Endothelial cell of umbilical vein (primary cell): ENCODE results near the gene USH2A. TPM values are rescaled to one million over a fixed set of nuclear protein-coding genes. Genes with fewer than 3 reads are reported as not detected.

ENCODE experiments used
- BruUV-seq: library from RNA; stranded (reverse); fragments of 400-500 nt; replicated peaks from 2 replicates; lab custom pipeline; 2021; lab: Mats Ljungman, UMichigan
- CTCF ChIA-PET: fragments of 300-600, 350-600 bp; sonication (Branson Sonifier 250); formaldehyde crosslinking; loops from one replicate; lab custom pipeline; 2021; ENCODE audit warnings: antibody characterized with exemption, inconsistent platforms; lab: Charles Lee
- POLR2A ChIA-PET: fragments of 300-600, 350-600 bp; sonication (Branson Sonifier 250); formaldehyde crosslinking; loops from one replicate; lab custom pipeline; 2021; ENCODE audit warnings: antibody characterized with exemption, inconsistent platforms; lab: Charles Lee
- DNase-seq: peaks from one replicate; pipeline ENCODE4 v3.0.0-alpha.2; 2011; ENCODE audit warnings: low read depth, low spot score
- FAIRE-seq: peaks from 2 replicates; lab custom pipeline; 2011; peaks lifted over from hg19 to GRCh38; lab: Jason Lieb, UNC
- H2AFZ ChIP-seq: 2 replicates; pipeline ENCODE4 v1.6.0; 2012; ENCODE audit warnings: low read depth, low read length, control low read depth, inconsistent platforms
- H3K27ac ChIP-seq: 2 replicates; pipeline ENCODE4 v1.5.1; 2011; ENCODE audit warnings: low read depth, mild to moderate bottlenecking, control low read depth, low read length, moderate library complexity; ENCODE audit not compliant: insufficient read depth
- H3K27me3 ChIP-seq, 2 experiments: 2 replicates each; pipeline versions ENCODE4 v1.6.0 to v1.6.1; 2011; ENCODE audit warnings: low read length in 2 of 2, mixed read lengths in 1 of 2; ENCODE audit not compliant: control insufficient read depth in 2 of 2, insufficient read depth in 2 of 2
- H3K36me3 ChIP-seq, 2 experiments: 2 replicates in 1 of 2; 3 replicates in 1 of 2; pipeline ENCODE4 v1.5.1; 2011; ENCODE audit warnings: low read length in 2 of 2, mild to moderate bottlenecking in 1 of 2, moderate library complexity in 1 of 2; ENCODE audit not compliant: control insufficient read depth in 2 of 2, insufficient read depth in 2 of 2; ENCODE audit errors: extremely low read depth in 1 of 2
- H3K4me1 ChIP-seq: 3 replicates; pipeline ENCODE4 v1.5.1; 2011; ENCODE audit warnings: mild to moderate bottlenecking, low read length; ENCODE audit not compliant: control insufficient read depth, insufficient read depth; ENCODE audit errors: extremely low read depth
- H3K4me2 ChIP-seq: 2 replicates; pipeline ENCODE4 v1.6.1; 2011; ENCODE audit warnings: low read length, control low read depth, mixed read lengths; ENCODE audit not compliant: insufficient read depth
- H3K4me3 ChIP-seq, 3 experiments: fragments of 200-600 bp in 1 of 3; sonication (generic), shearing (Covaris generic) in 1 of 3; replicated peaks in 1 of 3; 2 replicates each; pipeline ENCODE4 v1.5.1; 2011 to 2016; ENCODE audit warnings: control low read depth in 3 of 3, low read length in 3 of 3, mild to moderate bottlenecking in 2 of 3, inconsistent platforms in 1 of 3, low read depth in 1 of 3, moderate library complexity in 1 of 3; ENCODE audit not compliant: insufficient read depth in 1 of 3
- H3K79me2 ChIP-seq: 2 replicates; pipeline ENCODE4 v1.6.0; 2012; ENCODE audit warnings: low read length, inconsistent platforms; ENCODE audit not compliant: control insufficient read depth, insufficient read depth
- H3K9ac ChIP-seq: replicated peaks from 2 replicates; pipeline ENCODE3; 2011; ENCODE audit warnings: low read length, control low read depth; ENCODE audit not compliant: insufficient read depth; ENCODE audit errors: extremely low read depth
- H3K9me1 ChIP-seq: replicated peaks from 3 replicates; pipeline ENCODE4 v1.6.0; 2011; ENCODE audit warnings: mild to moderate bottlenecking, low read length; ENCODE audit not compliant: control insufficient read depth, insufficient read depth; ENCODE audit errors: extremely low read depth
- H3K9me3 ChIP-seq: replicated peaks from 2 replicates; pipeline ENCODE4 v1.5.1; 2012; ENCODE audit warnings: low read length, inconsistent platforms; ENCODE audit not compliant: control insufficient read depth, insufficient read depth
- H4K20me1 ChIP-seq: replicated peaks from 2 replicates; pipeline ENCODE3; 2011; ENCODE audit warnings: mild to moderate bottlenecking, low read length; ENCODE audit not compliant: control insufficient read depth, insufficient read depth; ENCODE audit errors: extremely low read depth
- EZH2 ChIP-seq: IDR thresholded peaks from 2 replicates; pipeline ENCODE4 v1.6.1; 2012; ENCODE audit warnings: borderline replicate concordance, low read depth, mild to moderate bottlenecking, moderate library complexity, low read length, inconsistent platforms; ENCODE audit not compliant: severe bottlenecking
- FOS ChIP-seq: IDR thresholded peaks from 2 replicates; pipeline ENCODE4 v1.6.1; 2011; ENCODE audit warnings: mild to moderate bottlenecking, low read length, moderate library complexity, borderline replicate concordance; ENCODE audit not compliant: insufficient read depth
- GATA2 ChIP-seq: IDR thresholded peaks from 2 replicates; pipeline ENCODE4 v1.7.0; 2011; ENCODE audit warnings: low read depth, mild to moderate bottlenecking, moderate library complexity, mixed read lengths, low read length; ENCODE audit not compliant: insufficient read length, insufficient read depth
- JUN ChIP-seq: IDR thresholded peaks from 2 replicates; pipeline ENCODE4 v1.6.1; 2011; ENCODE audit warnings: borderline replicate concordance, low read depth; ENCODE audit not compliant: insufficient read length, insufficient read depth
- MYC ChIP-seq: IDR thresholded peaks from one replicate; pipeline ENCODE4 v1.6.1; 2011; ENCODE audit warnings: mild to moderate bottlenecking, low read depth, low read length
- POLR2A ChIP-seq: IDR thresholded peaks from 2 replicates; pipeline ENCODE4 v1.6.1; 2012; ENCODE audit warnings: low read depth, mild to moderate bottlenecking, control low read depth, low read length
- POLR2AphosphoS5 ChIP-seq: IDR thresholded peaks from 2 replicates; pipeline ENCODE4 v1.6.1; 2012; ENCODE audit warnings: low read depth, mild to moderate bottlenecking, control low read depth, low read length, moderate library complexity; ENCODE audit not compliant: insufficient read depth
- dilution Hi-C: fragments of 300-500 bp; cut with MboI; formaldehyde crosslinking; loops from one replicate; pipeline ENCODE4 v1.15.0; 2019; ENCODE audit warnings: low sequenced_read_pairs; ENCODE audit not compliant: extremely low pct_ligation_motif_present
- intact Hi-C: fragments of 100-400 bp; cut with micrococcal nuclease; formaldehyde crosslinking; loops from one replicate; pipeline ENCODE4 v1.10.0; 2022
- polyA plus RNA-seq, 4 experiments: library from polyadenylated mRNA; depleted of rRNA in 3 of 4; stranded (reverse) in 3 of 4; unstranded in 1 of 4; fragments of >200 nt; gene quantifications; 2 replicates each; pipeline versions ENCODE4 v1.2.1 to v1.2.3, GENCODE V29; 2011 to 2012; ENCODE audit warnings: missing spikeins in 1 of 4
- total RNA-seq: library from RNA; stranded (reverse); gene quantifications from 2 replicates; pipeline ENCODE4 v1.2.3, GENCODE V29; 2021
- TF ChIP-seq, protein P1 (sequence below), 2 donors: IDR thresholded peaks; 1 replicate in 1 of 2; 2 replicates in 1 of 2; pipeline ENCODE4 v1.5.1; 2011; ENCODE audit warnings: low read length in 2 of 2, mild to moderate bottlenecking in 2 of 2, moderate library complexity in 2 of 2, control low read depth in 1 of 2, inconsistent platforms in 1 of 2, low read depth in 1 of 2; ENCODE audit not compliant: insufficient read depth in 1 of 2; ENCODE audit errors: extremely low read depth in 1 of 2
- TF ChIP-seq, protein P2 (sequence below): IDR thresholded peaks from 2 replicates; pipeline ENCODE4 v1.6.1; 2011; ENCODE audit not compliant: insufficient read depth, insufficient read length

The USH2A gene
- total and polyA plus RNA-seq, 2 donors (not counting 3 experiments of a cell fraction or from before 2014, with no cell fraction given), result not detected

DNA sequence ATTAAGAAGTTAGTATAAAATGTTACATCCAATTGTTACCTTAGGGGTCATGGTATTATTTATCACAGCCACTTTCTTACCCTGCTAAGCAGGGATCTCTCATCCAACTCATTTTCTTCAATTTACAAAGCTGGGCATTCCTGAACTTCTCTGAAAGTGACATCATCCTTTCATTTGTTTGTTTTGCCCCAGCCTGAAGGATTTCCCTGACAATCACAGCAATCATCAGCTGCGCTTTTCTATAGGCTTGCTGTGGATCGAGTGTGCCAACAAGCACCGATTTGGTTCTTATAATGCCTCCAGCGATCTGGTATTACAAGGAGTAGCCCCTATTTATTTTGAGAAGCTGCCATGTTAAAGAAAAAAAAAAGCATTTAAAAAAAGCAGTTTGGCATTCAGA is 240.2 kb downstream of the USH2A start:
- H3K27me3 ChIP-seq, result no peaks in the 10 kb centered on the region
- CTCF ChIA-PET, result no interaction called here

DNA sequence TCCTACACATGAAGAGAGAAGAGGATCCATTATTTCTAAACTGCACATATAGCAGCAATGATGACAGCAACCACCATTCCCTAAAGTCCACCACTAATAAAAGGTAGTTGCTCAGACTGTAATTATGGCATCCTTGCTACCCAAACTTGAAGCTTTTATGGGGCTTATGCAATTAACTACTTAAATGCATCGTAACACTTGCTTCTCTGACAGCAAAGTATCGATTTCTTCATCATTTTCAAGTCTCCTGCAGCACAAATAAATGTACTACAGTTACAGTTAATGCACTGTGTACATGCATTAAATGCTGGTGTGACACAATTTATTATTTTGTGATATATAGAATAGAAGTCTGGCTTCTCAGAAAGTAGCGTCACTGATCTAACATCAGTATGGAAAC is 241.7 kb downstream of the USH2A start:
- BruUV-seq, result no TSS peak
- Histone ChIP-seq H3K4me2 (no peak overlapping the region), H3K27me3 (no peaks in the 10 kb centered on the region), H4K20me1 (no peaks in the 10 kb centered on the region), H3K9ac (no peak overlapping the region), H2AFZ (no peak overlapping the region), H3K36me3 (no peaks in the 10 kb centered on the region), H3K4me3 (no peak overlapping the region), H3K27ac (no peak overlapping the region), H3K9me1 (no peaks in the 10 kb centered on the region), H3K79me2 (no peaks in the 10 kb centered on the region), H3K9me3 (peaks cover 1% of the 10 kb centered on the region), H3K4me1 (no peaks in the 10 kb centered on the region)
- ChIA-PET CTCF (no interaction called here), POLR2A (no interaction called here)
- no peak for DNase-seq
- dilution Hi-C loops, result no loop called here
- TF ChIP-seq FOS (no peak), EZH2 (no peak), POLR2A (no peak), POLR2AphosphoS5 (no peak), MYC (no peak), JUN (no peak), GATA2 (no peak)
- TF ChIP-seq, protein P1, sequence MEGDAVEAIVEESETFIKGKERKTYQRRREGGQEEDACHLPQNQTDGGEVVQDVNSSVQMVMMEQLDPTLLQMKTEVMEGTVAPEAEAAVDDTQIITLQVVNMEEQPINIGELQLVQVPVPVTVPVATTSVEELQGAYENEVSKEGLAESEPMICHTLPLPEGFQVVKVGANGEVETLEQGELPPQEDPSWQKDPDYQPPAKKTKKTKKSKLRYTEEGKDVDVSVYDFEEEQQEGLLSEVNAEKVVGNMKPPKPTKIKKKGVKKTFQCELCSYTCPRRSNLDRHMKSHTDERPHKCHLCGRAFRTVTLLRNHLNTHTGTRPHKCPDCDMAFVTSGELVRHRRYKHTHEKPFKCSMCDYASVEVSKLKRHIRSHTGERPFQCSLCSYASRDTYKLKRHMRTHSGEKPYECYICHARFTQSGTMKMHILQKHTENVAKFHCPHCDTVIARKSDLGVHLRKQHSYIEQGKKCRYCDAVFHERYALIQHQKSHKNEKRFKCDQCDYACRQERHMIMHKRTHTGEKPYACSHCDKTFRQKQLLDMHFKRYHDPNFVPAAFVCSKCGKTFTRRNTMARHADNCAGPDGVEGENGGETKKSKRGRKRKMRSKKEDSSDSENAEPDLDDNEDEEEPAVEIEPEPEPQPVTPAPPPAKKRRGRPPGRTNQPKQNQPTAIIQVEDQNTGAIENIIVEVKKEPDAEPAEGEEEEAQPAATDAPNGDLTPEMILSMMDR (IDR thresholded peaks at IDR 0.05; ENCODE audit: extremely low read depth in 1 of 2, insufficient read depth in 1 of 2, low read depth in 1 of 2, low read length in 2 of 2), result no peak
- FAIRE-seq, result no peak
- intact Hi-C loops, result no loop called here

More for the DNA sequence above, 240.2 kb downstream of the USH2A start:
- Histone ChIP-seq H3K4me3 (no peak overlapping the region), H3K27ac (no peak overlapping the region), H3K4me2 (no peak overlapping the region), H3K79me2 (no peaks in the 10 kb centered on the region), H4K20me1 (no peaks in the 10 kb centered on the region), H3K9ac (no peak overlapping the region), H3K36me3 (no peaks in the 10 kb centered on the region), H3K9me1 (no peaks in the 10 kb centered on the region), H3K9me3 (peaks cover under 1% of the 10 kb centered on the region), H2AFZ (no peak overlapping the region), H3K4me1 (no peaks in the 10 kb centered on the region)
- DNase-seq (no peak), FAIRE-seq (no peak)
- intact Hi-C loops, result no loop called here
- TF ChIP-seq, protein P1 (IDR thresholded peaks at IDR 0.05; ENCODE audit: extremely low read depth in 1 of 2, insufficient read depth in 1 of 2, low read depth in 1 of 2, low read length in 2 of 2), result no peak
- TF ChIP-seq MYC, result no peak
- TF ChIP-seq FOS, result no peak
- TF ChIP-seq, protein P2, sequence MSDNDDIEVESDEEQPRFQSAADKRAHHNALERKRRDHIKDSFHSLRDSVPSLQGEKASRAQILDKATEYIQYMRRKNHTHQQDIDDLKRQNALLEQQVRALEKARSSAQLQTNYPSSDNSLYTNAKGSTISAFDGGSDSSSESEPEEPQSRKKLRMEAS, result no peak
- no peak for TF ChIP-seq POLR2A
- dilution Hi-C loops, result no loop called here
- POLR2A ChIA-PET, result no interaction called here
- BruUV-seq, result no TSS peak
